Ishikawa (cell line): ENCODE measurements around the gene DEPDC1B.

Source experiments
- CEBPB ChIP-seq: IDR thresholded peaks from 2 replicates; pipeline ENCODE4 v1.6.1; 2012
- CREB1 ChIP-seq: IDR thresholded peaks from 2 replicates; pipeline ENCODE4 v1.6.1; 2012; ENCODE audit warnings: low read depth
- EGR1 ChIP-seq: IDR thresholded peaks from 2 replicates; pipeline ENCODE4 v1.6.1; 2012
- EP300 ChIP-seq: IDR thresholded peaks from 2 replicates; pipeline ENCODE4 v1.6.1; 2012; ENCODE audit warnings: borderline replicate concordance
- FOXM1 ChIP-seq: IDR thresholded peaks from 2 replicates; pipeline ENCODE4 v1.6.1; 2012; ENCODE audit warnings: low read depth, borderline replicate concordance
- RAD21 ChIP-seq: IDR thresholded peaks from 2 replicates; pipeline ENCODE4 v1.6.1; 2012; ENCODE audit warnings: low read depth
- TAF1 ChIP-seq: IDR thresholded peaks from 2 replicates; pipeline ENCODE4 v1.6.1; 2012; ENCODE audit warnings: low read depth, mild to moderate bottlenecking
- USF1 ChIP-seq: IDR thresholded peaks from 2 replicates; pipeline ENCODE4 v1.6.1; 2012
- YY1 ChIP-seq: IDR thresholded peaks from 2 replicates; pipeline ENCODE4 v1.6.1; 2012; ENCODE audit warnings: low read depth
- ZBTB7A ChIP-seq: IDR thresholded peaks from 2 replicates; pipeline ENCODE4 v1.6.1; 2012; ENCODE audit warnings: low read depth
- TF ChIP-seq, protein P1 (sequence below): IDR thresholded peaks from 2 replicates; pipeline ENCODE4 v1.6.1; 2012; ENCODE audit warnings: low read depth, mild to moderate bottlenecking
- TF ChIP-seq, protein P2 (sequence below): IDR thresholded peaks from 2 replicates; pipeline ENCODE4 v1.6.1; 2012

- TF ChIP-seq EP300 (no peak), TAF1 (no peak), EGR1 (no peak), CREB1 (no peak), RAD21 (no peak), YY1 (no peak), CEBPB (no peak), FOXM1 (no peak), USF1 (no peak), ZBTB7A (no peak)
- TF ChIP-seq, protein P1, sequence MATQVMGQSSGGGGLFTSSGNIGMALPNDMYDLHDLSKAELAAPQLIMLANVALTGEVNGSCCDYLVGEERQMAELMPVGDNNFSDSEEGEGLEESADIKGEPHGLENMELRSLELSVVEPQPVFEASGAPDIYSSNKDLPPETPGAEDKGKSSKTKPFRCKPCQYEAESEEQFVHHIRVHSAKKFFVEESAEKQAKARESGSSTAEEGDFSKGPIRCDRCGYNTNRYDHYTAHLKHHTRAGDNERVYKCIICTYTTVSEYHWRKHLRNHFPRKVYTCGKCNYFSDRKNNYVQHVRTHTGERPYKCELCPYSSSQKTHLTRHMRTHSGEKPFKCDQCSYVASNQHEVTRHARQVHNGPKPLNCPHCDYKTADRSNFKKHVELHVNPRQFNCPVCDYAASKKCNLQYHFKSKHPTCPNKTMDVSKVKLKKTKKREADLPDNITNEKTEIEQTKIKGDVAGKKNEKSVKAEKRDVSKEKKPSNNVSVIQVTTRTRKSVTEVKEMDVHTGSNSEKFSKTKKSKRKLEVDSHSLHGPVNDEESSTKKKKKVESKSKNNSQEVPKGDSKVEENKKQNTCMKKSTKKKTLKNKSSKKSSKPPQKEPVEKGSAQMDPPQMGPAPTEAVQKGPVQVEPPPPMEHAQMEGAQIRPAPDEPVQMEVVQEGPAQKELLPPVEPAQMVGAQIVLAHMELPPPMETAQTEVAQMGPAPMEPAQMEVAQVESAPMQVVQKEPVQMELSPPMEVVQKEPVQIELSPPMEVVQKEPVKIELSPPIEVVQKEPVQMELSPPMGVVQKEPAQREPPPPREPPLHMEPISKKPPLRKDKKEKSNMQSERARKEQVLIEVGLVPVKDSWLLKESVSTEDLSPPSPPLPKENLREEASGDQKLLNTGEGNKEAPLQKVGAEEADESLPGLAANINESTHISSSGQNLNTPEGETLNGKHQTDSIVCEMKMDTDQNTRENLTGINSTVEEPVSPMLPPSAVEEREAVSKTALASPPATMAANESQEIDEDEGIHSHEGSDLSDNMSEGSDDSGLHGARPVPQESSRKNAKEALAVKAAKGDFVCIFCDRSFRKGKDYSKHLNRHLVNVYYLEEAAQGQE = no peak
- TF ChIP-seq, protein P2, sequence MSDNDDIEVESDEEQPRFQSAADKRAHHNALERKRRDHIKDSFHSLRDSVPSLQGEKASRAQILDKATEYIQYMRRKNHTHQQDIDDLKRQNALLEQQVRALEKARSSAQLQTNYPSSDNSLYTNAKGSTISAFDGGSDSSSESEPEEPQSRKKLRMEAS = no peak
Observed at GRCh38 chr5:60703944-60704343, 4.0 kb upstream of the DEPDC1B start.
